Activated CD4-positive, CD25-positive, alpha-beta regulatory T cell treated with anti-CD3 and anti-CD28 coated beads, Interleukin-2, amount 50 U/mL, for 72 hours (primary cell): ENCODE results near the gene GGT6.

Experiments used
- DNase-seq: peaks from one replicate; pipeline ENCODE4 v3.0.0; 2021

The GGT6 gene

DNA sequence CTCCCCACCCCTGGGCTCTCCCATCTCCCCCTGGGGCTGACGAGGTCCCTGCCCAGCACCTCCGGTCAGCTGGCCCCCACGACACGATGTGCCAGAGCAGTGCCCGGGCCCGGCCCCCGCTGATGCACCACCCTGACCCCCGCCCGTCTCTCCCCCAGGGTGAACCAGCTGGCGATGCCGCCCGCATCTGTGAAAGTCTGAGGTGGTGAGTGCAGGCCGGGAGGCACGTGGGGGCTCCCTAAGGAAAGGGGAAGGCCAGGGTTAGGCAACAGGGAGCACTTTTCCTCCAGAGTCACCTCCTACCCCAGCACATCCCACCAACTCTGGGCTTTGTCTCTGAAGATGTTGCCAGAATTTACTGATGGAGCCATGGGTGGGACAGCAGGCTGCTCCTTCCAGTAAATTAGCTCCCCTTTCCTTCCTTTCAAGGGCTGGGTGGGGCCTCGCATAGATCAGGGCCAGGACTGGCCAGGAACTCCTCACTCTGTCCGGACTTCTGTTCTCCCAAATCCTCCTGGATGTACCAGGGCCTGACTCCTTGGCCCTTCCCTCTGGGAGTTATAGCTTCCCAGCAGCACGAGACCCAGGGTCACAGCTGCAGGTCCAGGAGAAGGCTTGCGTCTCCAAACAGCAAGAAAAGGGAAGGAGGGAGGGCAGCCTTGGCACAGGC is 23.5 kb downstream of the GGT6 start:
- DNase-seq = no peak

DNA sequence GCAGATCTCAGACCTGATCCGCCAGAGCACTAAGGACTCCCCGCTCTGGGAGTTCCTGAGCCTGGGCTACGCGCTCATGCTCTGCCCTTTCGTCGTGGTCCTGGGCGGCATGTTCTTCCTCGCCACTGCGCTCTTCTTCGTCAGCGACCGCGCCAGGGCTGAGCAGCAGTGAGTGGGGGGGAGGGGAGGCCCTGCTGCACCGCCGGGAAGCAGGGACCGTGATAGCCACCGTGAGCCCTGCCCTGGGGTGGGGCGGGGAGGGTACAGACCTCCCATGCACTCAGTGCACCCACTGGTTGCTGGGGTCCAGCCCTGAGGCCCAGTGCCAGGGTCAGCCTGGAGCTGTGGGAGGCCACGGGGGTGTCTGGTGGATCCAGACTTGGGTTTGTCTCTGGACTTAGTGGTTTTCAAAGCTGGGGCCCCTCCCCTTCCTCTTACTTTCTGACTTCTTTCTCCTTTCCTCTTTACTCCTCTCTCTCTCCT is 24.1 kb downstream of the GGT6 start:
- no peak for DNase-seq

DNA sequence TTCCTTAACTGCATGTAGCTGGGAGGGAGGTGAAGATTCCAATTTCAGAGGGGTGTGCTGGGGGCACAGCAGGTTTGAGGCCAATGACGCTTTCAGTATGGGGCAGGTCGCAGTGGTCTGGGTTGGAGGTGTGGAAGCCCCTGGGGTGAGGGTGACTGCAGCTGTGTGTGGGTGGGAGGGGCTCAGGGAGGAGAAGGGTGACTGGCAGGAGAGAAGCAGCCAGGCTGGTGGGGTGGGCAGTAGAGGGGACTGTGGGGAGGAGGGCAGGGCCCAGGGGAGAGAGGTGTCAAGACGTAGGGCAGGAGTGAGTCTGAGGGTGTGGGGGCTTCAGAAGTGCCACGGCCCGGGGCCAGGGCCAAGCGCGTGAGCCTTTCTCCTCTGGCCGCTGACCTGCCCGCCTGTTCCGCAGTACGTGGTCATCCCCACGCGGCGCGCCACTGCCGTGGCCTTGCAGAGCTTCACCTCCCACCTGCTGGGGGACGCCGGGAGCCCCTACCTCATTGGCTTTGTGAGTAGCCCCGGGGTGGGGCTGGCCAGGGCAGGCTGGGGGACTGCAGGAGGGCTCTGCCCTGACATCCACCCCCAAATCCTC is 24.6 kb downstream of the GGT6 start:
- DNase-seq = no peak

DNA sequence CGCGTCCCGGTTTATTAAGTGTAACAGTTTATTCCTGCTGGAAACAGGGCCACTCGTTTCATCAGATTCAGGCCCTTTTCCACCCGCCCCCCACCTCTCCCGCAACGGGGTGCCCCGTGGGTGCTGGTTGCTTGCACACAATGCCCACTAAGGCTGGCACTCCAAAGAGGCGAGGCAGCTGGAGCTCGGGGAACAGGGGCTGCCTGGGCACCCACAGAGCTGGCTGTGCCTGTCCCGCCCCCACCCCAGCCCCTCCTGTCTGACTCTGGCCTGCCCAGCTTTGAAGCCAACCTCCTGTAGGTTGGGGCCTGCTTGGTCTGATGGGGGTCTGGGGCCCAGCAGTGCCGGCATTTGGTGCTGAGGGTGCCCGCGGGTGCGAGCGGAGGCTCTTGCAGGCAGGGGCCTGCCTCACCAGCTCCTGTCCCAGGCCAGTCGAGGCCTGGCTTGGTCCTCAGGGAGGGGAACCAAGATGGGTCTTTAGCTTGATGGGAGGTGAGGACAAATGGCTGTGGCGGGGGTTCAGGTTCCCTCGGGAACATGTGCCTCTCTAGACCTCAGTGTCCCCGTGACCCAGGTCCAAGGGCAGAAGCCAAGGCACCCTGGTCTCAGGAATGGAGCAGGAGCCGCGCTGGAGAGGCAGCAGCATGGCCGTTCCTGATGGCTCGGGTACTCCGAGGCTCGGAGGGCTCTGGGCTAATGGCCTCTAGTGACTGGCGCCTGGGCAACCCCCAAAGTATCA is 25.3 kb downstream of the GGT6 start:
- no peak for DNase-seq

DNA sequence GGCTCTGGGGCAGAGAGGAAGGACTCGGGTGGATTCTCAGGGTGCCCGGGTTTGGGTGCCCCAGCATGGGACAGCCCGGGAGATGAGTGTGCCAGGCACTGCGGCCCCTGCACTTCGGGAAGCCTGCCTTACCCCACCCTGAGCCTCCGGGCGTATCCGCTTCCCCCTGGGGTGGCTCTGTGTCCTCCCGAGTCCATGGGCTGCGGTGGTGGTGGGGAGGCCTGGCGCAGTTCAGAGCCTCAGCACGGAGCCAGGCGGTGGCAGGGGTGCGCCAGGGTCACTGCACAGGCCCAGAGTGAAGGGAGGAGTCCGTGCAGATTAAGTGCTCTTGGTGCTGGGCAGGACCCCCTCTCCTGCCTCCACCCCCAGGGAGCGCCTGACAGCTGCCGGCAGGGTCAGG is 25.9 kb downstream of the GGT6 start:
- no peak for DNase-seq

DNA sequence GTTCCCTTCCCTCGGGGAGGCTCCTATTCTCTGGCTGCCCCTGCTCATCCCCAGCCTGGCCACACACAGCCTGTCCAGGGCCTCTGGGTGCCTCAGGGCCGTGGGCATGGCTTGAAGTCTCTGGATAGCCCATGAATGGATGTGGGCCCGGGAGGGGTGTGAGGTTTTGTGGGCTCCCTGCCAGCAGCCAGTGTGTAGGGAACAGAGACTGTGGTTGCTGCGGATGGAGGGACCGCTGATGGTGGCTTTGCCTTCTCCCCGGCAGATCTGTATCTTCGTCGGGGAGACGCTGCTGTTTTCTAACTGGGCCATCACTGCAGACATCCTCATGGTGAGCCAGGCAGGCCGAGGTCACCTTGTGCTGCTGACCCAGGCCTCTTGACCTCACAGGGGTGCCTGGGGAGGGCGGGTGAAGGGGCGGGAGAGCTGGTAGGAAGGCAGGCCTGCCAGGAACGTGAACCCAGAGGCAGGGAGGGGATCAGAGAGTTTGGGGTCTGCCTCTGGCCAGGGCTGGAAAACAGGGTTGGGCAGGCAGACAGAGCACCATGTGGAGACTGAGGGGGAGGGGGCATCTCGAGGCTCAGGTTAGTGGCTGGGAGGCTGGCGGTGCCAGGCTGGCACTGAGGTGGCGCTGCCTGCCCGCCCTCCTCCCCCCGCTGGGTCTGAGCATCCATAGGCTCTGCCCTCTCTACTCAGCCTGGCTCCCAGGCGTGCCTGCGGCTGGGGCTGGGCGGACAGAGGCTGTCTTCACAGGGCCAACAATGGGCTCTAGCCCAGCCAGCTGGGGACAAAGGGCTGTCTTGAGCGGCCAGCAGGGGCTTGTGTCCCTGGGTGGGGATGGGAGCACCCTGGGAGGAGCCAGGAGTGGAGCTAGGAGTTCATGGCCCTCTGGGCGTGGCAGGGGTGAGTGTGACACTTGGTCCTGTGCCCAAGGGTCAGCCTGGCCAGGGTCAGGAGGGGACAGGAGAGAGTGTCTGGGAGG is 26.6 kb downstream of the GGT6 start:
- no peak for DNase-seq

DNA sequence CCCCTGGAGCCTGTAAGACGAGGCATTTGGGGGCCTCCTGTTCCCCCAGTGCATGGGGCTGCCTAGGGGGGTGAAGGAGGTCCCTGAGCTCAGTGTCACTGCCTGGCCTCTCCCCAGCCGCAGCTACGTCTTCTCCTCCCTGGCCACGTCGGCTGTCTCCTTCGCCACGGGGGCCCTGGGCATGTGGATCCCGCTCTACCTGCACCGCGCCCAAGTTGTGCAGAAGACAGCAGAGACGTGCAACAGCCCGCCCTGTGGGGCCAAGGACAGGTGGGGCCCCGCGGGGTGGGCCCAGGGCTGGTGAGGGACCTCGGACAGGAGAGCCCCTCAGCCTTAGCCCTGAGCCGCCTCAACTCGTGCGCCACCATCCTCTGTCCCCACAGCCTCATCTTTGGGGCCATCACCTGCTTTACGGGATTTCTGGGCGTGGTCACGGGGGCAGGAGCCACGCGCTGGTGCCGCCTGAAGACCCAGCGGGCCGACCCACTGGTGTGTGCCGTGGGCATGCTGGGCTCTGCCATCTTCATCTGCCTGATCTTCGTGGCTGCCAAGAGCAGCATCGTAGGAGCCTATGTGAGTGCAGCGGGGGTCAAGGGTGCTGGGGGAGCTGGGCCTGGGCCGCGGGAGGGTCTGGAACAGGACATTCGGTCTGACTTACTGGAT is 27.4 kb downstream of the GGT6 start:
- no peak for DNase-seq

DNA sequence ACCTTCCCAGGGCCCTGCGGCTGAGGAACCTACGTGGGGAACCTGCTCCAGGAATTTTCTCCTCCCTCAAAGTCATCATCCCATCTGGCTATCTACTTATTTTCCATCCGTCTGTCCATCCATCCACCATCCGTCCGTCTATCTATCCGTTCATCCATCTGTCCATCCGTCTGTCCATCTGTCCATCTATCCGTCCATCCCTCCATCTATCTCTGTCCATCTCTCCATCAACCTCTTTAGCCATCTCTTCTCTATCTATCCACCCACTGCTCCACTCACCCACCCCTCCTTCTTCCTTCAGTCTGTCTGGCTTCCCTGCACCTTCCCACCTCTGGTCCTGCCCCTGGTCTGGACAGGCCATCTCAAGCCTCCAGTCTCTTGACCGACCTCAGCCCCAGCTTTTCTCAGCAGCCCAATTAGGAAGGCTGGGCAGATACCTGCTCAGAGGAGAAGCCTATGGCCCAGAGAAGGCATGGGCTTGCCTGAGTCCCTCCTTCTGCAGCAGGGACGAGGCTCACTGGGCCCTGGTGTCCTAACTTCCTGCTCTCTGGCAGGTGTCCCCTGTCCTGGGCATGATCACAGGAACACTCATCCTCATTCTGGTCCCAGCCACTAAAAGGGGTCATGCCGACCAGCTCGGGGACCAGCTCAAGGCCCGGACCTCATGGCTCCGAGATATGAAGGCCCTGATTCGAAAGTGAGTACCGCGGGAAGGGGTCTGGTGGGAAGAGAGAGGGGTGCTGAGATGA is 28.2 kb downstream of the GGT6 start:
- no peak for DNase-seq

DNA sequence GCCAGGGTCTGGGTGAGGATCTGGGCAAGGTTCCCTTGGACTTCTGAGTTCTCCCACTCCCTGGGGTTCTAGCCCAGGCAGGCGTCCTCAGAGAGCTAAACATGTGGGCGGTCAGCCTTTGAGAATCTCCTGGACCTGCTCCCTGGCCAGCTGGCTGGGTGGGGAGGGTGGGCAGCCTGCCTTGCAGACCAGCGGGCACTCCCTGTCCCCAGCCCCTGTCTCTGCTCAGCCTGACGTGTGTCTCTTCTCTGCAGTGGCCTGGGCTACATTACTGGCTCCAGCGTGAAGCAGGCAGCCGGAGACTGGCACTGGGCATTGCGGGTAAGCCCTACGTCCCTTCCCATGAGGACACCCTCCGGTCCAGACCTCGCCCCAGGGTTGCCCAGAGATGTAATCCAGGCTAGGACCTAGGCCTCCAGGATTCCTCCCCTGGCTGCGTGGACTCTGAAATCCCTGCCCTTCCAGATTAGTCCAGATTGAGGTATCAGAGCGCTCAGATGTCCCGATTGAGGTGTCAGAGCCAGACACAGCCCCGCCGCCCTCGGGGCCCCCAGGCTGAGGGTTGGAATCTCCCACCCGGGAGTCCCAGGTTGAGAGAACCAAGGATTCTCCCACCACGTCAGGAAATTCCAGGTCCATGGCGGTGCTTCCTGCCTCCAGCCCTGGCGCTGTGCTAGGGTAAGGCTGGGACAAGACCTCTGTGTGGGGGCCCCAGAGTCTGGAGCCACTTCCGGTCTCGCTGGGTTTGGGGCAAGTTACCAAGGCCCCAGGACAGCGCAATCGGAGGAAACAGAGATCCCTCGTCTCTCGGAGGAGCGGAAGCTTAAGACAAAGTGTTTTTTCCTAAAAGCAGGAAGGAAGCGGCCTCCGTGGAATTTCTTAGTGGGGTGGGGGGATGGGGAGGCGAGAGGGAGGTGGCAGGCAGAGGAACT is 29.3 kb downstream of the GGT6 start:
- DNase-seq = no peak

DNA sequence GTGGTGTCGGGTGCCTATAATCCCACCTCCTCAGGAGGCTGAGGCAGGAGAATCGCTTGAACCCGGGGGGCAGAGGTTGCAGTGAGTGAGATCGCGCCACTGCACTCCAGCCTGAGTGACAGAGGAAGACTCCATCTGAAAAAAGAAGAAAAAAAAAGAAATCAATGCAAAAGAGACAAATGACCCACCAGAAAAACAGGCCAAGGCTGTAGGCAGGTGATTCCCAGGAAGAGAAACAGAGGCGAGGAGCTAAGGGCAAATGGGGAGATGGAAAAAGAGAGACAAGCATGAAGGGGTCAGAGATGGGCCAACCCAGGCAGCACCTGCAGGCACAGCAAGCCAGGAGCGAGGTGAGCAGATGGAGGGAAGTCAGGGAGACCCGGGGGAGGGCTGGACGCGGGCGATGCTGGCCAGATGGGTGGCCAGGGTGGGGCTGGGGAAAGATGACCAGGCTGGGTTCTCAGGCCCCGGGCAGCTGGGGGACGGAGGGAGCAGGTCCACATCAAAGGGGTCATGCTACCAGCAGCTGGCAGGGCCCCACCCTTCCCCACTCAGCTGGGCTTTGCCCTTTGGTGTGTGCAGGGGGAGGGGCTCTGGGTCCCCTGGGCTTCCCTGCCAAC is 30.7 kb downstream of the GGT6 start:
- DNase-seq = no peak

DNA sequence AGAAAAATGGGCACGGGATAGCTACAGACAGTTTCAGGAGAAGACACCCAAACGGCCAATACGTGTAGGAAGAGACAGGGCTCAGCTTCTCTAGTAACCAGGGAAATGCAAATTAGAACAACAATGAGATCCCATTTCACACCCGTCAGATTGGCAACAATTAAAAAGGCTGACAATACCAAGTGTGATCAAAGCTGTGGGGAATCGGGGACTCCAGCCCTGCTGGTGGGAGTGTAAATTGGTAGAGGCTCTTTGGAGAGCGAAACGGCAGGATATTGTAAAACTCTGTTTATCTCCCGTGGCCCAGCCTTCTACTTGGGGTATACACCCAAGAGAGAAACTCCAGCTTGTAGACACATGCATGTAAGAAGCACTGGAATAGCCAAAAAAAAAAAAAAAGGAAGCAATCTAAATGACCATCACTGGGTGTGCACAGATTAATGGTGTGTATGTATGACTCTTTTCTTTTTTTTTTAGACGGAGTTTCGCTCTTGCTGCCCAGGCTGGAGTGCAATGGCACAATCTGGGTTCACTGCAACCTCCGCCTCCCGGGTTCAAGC is 32.7 kb downstream of the GGT6 start:
- DNase-seq = no peak

DNA sequence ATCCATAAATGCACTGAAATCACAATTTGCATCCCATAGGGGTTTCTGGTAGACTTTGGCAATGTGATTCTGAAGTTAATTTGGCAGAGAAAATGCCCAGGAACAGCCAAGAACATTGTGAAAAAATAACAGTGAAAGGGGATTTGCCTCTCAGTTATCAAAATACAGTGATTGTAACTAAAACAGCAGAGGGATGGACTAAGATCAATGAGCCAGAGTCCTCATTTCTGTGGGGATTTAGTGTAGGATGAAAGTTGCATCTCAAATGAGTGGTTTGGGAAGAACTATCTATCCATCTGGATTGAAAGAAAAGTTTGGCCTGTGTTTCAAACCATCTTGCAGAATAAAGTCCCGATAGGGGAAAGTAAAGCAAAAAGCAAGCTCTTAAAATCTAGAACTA is 33.2 kb downstream of the GGT6 start:
- no peak for DNase-seq

DNA sequence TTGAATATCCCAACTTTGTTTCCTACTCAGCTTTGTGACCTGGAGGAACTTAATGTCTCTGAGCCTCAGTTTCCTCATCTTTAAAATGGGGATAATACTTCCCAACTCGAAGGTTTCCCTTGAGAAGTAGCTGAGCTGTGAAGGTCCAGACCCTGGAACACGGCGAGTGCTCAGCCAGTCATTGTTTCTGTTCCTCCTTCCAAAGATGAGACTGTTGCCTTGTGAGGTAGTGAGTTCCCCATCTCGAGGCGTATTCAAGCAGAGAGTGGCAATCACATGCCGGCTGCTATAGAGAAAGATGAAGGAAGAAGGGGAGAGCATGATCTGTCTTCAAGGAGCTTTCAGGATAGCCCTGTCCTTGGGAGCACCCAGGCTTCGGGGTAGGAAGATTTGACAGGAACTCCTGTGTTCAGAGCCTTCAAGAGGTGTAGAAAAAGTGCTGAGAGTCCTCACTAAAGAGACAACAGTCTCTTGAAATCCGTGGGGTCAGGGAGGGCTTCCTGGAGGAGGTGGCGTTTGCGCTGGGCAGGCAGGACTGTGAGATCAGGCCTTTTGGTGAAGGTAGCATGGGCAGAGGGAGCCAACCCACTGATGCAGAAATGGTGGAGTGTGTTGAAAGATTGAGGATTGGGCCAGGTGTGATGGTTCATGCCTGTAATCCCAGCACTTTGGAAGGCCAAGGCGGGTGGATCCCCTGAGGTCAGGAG is 34.5 kb downstream of the GGT6 start:
- DNase-seq = no peak

DNA sequence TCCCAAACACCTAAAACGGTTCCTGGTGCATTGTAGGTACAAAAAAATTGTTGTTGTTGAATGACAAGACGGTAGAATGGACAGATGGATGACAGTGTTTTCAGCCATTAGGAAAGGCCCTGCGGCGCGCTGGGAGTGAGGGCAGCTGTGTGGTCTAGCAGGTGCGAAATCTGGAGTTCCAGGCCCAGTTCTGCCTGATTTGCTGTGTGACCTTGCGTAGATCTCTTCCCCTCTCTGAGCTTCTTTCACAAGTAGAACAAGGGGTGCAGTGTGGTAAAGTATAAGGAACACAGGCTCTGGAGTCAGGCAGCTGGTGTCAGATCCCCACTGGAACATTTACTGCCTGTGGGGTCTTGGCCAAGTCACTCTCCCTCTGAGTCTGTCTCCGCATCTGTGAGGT is 36.4 kb downstream of the GGT6 start:
- DNase-seq = no peak

DNA sequence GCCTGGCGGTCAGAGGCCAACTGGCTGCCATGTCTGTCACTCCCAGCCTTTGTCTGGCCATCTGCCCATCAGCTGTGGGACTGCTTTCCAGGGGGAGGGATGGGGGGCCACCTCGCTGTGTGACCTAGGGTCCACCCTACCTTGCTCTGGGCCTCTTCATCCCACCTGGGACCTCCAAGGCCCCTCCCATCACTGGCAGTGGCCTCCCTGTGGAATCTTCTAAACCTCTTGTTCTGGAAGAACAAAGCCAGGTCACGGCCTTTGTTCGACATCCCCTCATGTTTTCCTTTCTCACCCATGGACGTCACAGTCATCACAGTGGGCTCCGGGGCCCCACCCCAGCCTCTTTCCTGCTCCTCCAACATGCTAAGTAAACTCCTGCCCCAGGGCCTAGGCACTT is 37.7 kb downstream of the GGT6 start:
- DNase-seq = no peak

DNA sequence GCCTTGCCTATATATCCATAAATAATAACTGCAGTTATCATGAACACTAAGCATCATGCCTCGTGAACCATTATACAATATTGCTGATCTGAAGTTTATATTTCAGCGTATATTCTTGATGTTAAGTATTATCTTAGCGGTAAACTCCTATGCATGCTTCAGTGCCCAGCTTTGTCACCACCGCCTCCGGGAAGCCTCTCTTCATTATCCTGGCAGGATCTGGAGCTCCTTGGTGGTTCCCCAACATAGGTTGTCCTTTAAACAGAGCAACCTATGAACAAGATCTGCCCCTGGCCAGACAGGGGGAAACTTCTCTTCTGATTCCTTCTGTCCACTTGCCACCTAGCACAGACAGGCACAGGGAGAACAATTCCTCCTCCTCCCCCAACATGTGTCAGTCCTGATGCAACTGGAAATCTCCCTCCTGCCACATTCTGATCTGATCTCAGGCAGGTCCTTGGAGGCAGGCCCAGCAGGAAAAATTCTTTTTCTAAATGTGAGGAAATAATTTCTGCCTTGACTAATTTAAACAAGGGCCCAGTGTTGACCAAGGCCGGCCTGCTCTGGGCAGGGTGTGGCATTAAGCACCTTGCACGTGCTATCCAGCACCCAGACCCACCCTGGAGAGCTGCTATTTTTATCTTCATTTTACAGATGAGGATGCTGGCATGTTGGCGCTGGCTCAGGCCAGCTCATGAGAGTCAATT is 39.3 kb downstream of the GGT6 start:
- no peak for DNase-seq

DNA sequence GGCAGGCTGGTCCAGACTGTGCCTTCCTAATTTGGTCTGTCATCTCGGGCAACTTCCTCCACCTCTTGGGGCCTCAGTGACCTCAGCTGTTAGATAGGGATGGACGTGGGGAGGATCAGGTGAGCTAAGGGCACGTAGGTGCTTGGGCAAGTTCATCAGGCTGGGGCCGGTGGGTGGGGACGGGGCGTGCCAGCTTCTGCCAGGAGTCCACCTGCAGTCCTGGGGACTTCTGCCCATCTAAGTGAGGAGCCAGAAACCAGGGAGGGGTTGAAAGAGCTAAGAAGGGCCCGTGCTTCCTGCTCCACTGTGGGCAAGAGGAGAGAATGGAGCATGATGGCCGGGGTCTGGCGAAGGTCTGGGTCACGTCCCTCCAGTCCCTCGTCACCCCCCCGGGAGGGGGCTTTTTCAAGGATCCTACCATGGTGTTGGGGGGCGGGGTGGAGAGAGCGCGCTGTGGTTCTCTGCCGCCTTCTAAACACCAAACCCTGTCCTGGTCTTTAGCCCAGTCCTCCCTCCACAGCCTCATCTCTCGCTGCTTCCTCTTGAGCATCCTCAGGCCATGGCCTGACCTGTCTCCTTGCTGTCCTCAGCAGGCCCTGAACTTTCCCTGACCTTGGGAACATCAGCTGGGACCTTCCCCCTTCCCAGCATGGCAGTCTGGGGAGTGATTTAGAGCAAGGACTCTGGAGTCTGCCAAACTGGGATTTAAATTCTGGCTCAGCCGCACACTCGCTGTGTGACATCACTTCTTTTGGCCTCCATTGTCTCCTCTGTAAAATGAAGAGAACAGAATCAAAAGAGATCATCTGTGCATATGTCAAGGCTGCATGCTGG is 40.1 kb downstream of the GGT6 start:
- no peak for DNase-seq
